HG03039 (cell line): ENCODE data around the gene EIF2S2.

Experiments
- ATAC-seq: cut with Tn5 transposase; IDR thresholded peaks from one replicate; pipeline ENCODE4 v1.9.1; 2021; ENCODE audit warnings: mild to moderate bottlenecking, moderate library complexity; ENCODE audit not compliant: unreplicated experiment

Gene EIF2S2

DNA sequence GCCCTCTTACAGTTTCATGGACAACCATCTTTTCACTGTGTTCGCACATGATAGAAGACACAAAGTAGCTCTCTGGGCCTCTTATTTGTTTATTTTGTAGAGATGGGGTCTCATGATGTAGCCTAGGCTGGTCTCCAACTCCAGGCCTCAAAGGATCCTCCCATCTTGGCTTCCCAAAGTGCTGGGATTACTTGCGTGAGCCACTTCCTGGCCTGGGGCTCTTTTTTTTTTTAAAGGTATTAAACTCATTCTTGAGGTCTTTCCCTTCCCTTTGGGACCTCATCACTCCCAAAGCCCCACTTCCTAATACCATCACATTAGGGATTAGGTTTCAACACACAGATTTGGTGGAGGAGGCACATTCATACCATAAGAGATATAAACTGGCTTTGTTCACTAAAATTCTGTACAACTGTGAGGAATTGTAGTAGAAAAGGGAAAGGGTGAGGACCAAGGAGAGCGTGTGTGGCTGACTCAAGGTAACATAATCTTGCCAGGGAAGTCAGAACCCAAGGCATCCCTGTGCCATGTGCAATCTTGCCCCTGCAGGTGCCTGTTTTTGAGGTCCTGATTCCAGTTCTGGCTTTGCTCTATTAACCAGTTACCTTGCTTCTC is 45.5 kb downstream of the EIF2S2 start:
- ATAC-seq = no peak

DNA sequence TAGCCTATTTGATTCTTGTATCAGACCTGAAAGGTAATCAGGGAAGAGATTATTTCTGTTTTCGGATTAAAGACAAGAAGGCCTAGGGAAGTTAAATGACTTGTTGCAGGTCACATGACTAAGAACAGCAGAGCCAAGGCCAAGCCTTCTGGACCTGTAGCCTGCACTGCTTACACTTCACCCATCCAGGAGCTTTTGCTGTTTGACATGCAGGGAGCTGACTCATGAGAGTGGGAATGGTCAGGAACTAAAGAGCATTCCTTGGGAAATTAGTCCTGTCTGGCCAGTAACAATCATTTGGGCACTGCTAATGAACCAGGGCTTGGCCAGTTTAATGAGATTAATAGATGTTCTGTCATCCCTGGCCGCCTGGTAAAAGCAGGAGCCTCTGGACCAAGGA is 46.8 kb downstream of the EIF2S2 start:
- no peak for ATAC-seq

DNA sequence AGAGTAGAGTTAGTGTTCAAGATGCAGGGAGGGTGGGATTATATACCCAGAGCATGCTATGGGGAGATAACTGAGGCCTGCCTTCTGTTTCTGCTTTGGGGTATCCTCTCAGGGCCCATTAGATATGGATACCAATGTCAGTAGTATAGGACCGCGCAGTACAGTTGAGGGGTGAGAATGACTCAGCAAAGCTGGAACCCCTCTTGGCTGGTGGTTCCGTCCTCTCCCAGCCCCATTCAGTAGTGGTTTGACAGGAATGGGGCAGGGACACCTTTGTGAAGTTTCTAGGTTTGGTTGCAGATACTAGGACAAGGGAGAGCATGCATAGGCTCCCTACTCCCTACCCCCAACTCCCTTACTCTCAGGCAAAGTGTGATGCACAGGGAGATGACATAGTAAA is 47.8 kb downstream of the EIF2S2 start:
- ATAC-seq = no peak

DNA sequence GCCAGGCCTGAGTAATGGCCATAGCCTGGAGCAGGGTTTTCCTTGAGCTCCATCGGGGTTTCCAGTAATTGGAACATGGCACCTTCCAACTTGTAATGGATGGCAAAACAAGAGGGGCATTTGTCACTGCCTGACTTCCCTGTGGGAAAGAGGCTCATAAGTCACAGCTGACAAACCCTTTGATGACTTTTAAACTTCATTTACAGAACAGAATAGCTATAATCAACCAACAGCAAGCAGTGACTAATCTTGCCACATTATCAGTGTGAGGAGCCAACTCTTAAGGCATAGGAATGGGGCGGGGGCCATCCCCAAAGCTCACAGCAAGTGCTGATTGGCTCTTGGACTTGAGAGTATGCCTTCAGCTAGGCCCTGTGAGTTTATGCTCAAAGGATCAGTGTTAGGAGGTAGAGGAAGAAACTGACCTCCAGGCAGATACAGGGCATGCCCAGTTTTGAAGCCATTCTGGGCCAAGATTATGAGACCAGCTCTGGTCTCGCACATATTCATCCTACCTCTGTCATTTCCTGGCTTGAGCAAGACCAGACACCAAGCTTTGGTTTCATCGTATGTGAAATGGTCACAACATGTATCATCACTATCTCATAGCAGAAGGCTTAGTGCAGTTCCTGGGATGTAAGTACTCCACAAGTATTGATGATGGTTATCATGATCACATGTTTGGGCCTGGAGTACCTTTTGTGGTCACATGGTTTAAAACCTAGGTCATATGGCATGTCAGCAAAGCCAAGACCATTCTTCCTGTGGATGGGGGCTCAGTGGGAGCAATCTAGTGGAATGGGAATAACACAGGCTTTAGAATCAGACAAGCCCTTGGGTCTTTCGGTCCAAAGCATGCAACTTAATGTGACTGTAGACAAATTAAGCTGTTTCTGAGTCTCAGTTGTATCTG is 49.2 kb downstream of the EIF2S2 start:
- ATAC-seq = no peak

DNA sequence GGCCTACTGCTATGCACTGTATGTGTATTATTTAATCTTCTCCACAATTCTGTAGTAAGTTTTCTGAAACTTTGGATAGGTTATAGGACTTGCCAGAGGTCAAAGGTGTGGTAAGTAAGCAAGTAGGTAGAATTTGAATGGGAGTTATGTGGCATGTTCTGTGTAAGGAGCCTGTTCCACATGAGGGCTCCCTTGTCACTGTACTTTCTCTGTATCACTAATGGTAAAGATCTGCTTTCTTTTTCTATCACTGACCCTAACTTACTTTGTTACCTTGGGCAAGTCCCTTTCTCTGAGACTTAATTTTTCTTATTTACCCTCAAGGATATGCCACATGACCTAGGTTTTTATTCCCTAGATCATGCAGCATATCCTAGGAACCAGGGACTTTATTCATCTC is 50.3 kb downstream of the EIF2S2 start:
- no peak for ATAC-seq

DNA sequence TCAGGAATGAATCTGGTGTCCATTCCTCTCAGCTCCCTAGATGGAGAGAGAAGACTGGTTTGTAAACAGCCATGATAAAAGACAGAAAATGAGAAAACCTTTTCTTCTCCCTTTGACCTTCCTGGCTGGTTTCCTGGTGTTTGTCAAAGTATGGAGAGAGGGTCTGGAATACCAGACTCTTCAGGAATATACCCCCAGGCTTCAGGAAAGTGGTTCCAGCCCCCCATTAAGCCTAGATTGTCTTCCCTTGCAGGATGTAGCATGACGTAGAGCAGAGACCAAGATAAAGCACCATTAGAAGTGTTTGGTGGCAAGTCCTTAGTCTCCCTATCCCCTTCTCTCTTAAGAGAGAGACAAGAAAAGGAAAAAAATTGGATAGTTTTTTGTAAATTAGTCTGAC is 51.1 kb downstream of the EIF2S2 start:
- ATAC-seq = no peak

DNA sequence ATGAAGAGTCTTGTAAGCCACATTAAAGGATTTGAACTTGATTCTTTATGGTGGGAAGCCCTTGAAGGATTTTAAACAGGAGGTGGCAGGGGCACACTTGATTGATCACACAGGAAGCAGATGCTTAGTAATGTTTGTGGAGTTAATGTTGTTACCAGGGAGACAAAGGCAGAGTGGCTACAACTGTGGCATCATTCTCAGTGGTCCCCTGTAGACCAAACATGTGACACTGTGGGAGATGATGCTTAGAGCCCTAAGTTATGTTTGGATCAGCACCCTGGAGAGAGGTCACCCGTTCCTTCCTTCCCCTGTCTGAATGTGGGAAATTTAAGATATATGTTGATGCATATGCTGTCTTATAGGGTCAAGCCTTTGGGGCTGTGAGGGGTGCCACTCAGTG is 53.2 kb downstream of the EIF2S2 start:
- no peak for ATAC-seq

DNA sequence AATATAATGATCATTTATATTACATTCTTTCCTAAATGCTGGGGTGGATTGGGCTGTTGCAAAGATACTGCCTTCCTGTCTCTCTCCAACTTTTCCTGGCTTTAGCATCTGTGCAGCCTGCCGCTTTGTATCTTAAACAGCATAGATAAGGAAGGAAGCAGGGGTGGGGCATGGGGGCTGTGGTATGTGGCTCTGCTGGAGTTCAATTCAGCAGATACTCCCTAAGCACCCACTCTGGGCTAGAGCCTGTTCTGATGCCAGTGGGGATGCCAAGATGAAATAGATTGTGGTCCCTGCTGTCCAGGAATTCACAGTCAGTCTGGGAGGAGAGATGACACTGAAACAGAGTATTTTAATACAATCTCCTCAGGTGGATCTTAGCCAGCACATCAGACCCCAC is 56.8 kb downstream of the EIF2S2 start:
- ATAC-seq = no peak

DNA sequence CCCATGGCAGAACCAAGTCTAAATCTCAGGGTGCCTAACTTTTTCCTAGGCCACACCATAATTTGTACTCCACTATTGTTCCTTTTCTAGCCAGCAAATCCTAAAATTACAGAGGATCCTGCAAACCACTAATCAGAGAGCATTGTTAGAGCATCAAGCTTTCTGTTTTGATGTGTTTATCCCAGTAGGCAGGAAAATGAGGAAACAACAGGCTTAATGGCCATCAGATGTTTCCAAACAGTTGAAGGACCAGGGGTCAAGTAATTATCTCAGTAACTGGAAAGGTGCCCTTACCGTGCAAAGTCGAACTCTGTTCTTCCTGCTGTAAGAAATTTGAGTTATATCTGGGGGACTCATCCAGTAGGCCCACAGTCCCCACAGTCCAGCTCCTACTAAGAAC is 59.6 kb downstream of the EIF2S2 start:
- no peak for ATAC-seq

DNA sequence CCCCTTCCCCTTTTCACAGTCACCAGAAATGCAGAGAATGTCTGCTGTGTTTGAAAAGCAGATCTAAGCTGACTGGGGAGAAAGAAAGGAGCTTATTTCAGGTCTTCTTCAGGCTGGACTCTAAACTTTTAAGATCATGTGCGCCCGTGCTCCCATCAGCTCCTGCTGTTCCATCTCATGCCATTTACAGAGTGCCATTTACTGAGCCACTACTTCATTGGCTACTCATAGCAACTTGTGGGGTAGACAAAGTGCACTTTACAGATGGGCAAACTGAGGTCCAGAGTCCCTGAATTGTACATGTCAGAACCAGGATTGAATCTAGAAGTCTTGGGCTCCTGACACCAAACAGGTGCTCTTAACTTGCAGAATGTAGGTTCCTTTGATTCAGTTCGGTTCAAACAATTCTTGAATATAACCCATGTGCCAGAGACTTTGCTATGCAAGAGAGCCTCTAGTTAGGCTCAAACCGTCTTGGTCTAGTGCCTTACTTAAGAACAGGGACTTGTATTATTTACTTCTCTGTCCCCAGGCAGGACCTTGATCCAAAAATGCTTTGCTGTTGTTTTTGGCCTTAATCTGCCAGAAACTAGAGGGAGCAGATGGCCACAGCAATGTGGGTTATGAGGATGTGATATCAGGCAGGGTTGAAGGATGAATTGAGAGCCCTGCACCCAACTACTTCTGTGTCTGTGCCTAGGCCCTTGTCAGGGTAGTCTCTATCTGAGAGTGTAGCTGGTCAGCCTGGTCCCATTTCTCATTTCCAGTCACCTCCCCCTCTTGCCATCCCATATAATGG is 61.9 kb downstream of the EIF2S2 start:
- ATAC-seq = no peak

DNA sequence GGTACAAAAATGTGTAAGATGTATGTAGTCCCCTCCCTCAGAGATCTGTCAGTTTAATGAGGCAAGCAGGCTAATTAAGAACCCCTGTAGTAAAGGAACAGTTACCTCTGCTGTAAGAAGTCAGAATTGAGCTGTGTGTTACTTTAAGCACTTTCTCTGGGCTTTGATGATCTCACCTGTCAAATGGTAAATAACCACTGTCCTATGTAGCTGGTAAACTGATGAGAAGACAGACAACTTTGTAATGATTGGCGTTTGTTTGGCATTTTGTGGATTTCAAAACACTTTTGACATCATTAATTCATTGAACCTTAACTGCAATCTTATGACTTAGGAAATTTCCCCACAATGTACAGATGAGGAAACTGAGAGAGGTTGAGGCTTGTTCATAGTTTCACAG is 62.7 kb downstream of the EIF2S2 start:
- ATAC-seq = no peak

DNA sequence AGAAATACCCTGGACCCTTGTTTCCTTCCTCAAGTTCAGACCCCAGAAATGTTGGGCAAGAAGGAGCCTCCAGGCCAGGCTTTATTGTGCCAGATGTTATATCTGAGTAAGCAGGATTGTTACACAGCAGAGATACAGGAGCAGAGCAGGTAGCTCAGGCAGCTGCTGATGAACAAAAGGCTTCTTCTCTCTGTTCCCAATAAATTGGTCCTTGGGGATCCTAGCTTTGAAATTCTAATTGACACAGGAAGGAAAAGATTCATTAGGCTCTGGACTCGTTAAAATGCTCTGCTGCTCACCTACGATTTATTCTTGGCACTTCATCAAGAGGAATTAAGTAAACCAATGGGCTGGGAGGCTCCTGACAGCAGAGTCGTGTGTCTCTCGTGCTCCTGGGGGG is 64.1 kb downstream of the EIF2S2 start:
- no peak for ATAC-seq

DNA sequence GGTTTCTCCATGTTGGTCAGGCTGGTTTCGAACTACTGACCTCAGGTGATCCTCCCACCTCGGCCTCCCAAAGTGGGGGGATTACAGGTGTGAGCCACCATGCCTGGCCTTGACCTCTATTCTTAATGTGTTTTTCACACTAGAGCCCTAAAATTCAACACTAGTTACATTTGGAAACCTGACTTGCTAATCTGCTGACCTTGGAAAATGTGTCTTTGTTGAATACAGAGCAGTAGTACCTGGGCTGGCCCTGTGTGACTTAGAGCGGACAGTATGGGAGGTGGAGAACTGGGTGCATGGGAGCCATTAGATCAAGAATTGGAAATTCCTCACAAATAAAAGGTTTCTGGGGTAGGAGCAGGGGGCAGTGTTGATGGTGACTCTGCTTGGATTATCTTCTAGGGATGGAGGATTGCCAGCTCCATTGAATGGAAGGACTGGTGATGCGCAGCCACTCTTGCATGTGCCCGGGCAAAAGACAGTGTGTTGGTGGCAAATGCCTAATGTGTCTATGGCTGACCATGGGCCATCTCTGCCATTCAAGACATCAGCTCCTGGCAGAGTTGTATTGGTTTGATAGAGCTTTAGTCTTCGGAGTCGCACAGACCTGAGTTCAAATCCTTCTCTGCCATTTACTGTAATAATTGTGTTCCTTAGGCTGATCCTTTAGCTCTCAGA is 64.9 kb downstream of the EIF2S2 start:
- no peak for ATAC-seq

DNA sequence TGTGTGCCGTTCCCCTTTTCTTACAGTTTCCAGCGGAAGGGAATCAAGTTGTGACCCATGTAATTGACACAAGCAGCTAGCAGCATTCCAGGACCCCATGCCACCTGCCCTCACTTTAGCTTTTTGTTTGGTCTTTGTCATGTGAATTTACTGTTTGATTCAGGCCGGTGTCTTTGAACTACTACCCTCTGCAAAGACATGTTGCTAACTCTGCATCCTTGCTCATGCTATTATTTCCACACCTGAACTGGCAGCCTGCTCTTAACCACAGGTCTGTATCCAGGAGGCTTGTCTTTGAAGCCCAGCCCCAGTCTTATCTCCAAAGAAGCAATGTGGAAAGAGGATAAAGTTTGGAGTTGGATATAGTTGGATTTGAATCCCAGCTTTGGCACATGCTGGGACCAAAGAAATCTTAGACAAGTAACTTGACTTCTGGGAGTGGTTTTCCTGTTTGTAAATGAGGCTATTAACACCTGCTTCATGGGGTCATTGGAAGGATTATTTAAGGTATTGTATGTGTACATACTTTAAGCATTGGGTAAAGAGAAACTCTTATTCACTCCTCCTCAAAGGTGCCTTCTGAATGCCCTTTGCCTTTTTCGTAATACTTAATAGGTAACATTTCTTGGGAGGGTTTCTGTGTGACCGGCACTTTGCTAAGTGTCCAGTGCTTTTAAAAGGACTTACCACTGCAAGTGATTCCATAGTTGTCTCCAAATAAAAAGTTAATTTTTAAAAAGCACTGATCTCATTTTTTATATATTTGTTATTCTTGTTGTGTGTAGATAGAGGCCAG is 65.9 kb downstream of the EIF2S2 start:
- no peak for ATAC-seq

DNA sequence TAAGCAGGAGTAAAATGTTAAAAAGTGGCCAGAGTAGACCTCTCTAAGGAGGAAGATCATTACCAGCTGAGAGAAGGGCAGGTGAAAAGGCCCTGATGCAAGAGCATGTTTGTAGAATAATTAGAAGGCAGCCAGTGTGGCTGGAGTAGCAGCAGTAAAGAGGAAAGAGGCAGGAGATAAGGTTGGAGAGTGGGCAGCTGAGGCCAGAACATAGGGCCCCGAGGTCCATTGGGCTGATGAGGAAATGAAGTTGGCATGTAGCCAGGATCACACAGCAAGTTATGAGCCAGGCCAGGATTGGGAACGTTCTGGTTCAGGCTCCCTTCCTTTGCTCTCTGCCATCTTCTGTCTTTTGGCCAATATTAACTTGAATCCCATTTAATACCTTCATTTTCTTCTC is 66.7 kb downstream of the EIF2S2 start:
- no peak for ATAC-seq

DNA sequence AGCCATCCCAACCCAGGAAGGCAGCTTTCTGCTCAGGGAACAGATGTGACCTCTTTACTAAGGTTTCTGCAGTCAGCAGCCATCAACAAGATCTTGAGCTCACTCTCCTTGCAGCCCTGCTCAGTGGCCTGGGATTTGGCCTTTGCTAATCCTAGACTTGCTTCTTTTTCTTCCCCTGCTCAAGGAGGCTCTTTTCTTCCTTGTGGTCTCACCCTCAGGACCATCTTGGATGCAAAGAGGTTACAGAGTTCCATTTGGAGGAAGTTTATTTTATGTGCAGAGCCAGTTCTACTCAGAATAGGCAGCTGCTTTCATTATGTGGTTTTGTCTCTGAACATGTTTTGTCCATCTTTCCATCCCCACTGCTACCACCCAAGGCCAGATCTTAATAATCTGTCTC is 69.0 kb downstream of the EIF2S2 start:
- no peak for ATAC-seq

DNA sequence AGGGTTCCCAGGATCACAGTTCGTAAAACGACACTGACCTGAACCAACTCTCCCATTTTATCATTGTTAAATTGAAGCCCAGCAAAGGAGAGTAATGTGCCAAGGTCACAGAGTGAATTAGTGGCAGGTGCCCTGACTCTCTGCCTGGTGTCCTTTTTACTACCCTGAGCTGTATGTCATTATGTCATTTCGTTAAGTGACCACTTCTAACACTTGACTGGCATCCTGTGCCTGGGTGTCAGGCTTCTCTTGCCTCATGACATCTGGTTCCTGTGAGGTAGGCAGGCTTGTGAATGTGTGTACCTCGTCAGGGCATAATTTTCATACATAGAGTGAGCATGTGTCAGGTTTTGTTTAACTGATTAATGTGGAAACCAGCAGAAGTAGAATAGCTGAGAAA is 69.8 kb downstream of the EIF2S2 start:
- no peak for ATAC-seq

DNA sequence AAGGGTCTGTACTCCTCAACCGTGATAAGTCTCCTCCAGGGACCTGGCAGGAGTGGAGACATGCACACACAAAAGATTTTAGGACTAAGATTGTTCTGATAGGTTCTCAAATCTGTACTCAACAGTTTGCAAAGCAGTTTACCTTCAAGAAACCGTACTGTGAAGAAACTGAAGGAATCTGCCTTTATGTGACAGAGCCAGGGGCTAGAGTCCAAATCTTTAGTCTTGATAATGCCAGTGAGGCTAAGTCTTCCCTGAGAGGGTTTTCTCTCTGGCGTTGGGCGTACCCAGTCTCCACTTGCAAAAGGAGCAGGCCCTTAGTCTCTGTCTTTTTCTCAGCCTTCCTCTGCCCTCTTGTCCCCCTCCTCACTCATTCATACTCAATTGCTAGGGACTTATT is 70.8 kb downstream of the EIF2S2 start:
- no peak for ATAC-seq

DNA sequence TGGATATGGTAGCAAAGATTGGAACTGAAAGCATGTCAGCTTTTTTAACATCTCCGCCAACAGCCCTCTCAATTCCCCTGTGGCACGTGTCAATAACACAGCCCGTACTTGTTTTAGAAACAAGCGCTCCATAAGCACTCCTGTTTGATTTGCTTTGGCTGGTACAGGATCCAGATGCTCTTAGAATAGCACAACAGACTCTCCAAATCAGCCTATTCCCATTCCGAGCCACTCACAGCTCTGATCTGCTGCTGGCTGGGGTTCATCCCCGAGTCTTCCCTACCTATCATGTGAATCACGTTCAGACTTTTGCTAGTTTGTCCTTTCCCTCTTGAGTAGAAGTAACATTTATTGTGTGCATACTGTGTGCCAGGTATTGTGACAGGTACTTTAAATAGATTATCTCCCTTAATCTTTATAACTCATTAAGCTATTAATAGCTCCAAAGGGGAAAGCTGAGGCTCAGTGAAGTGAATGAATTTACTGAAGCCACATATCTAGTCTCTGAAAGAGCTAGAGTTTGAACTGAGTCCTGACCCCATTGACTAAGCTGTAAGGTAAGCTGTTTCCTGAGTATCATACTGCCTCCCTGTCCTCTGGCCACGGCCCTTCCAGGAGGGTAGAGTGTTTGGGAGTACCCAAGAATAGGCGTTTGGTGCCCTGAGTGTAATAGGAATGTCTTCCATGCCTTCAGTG is 71.6 kb downstream of the EIF2S2 start:
- ATAC-seq = no peak
